SK-N-SH (cell line): ENCODE measurements around the gene LSM14A. TPM values are rescaled to one million over a fixed set of nuclear protein-coding genes. Genes with fewer than 3 reads are reported as not detected.

ENCODE experiments used
- CTCF ChIA-PET: fragments of 300-600, 350-600 bp; formaldehyde crosslinking; extraction: SDS; loops from one replicate; lab custom pipeline; 2021; lab: Yijun Ruan, JAX
- POLR2A ChIA-PET: fragments of 350-600 bp; sonication (Branson Sonifier 250); formaldehyde crosslinking; extraction: SDS; loops from one replicate; lab custom pipeline; 2020; ENCODE audit warnings: antibody characterized with exemption, inconsistent platforms; lab: Yijun Ruan, JAX
- DNase-seq: peaks from one replicate; pipeline ENCODE4 v3.0.0; 2012
- H2AFZ ChIP-seq: fragments of 200-600 bp; sonication (generic); 2 replicates; pipeline ENCODE4 v1.8.1; 2016; ENCODE audit warnings: antibody characterized with exemption, mild to moderate bottlenecking, low read depth
- H3F3A ChIP-seq: fragments of 200-600 bp; sonication (generic); replicated peaks from 2 replicates; pipeline ENCODE3; 2016; ENCODE audit warnings: antibody characterized with exemption, mild to moderate bottlenecking; ENCODE audit not compliant: insufficient read depth
- H3K27ac ChIP-seq, 2 experiments: fragments of 200-500 bp in 1 of 2; fragments of 200-600 bp in 1 of 2; sonication (Bioruptor generic) in 1 of 2; sonication (generic), shearing (Covaris generic) in 1 of 2; 2 replicates each; pipeline versions ENCODE4 v1.5.1 to v1.6.1; 2014 to 2016; ENCODE audit warnings: low read depth in 2 of 2, inconsistent platforms in 1 of 2, low read length in 1 of 2, mild to moderate bottlenecking in 1 of 2, mixed read lengths in 1 of 2
- H3K27me3 ChIP-seq: fragments of 200-600 bp; sonication (generic), shearing (Covaris generic); 2 replicates; pipeline ENCODE4 v1.6.1; 2016; ENCODE audit warnings: mixed run types; ENCODE audit not compliant: insufficient read depth
- H3K36me3 ChIP-seq, 2 experiments: fragments of 200-500 bp in 1 of 2; fragments of 200-600 bp in 1 of 2; sonication (Bioruptor generic) in 1 of 2; sonication (generic) in 1 of 2; replicated peaks in 1 of 2; 2 replicates each; pipeline versions ENCODE3 to v1.5.1; 2014 to 2016; ENCODE audit warnings: low read length in 1 of 2, mild to moderate bottlenecking in 1 of 2; ENCODE audit not compliant: insufficient read depth in 2 of 2, control insufficient read depth in 1 of 2
- H3K4me1 ChIP-seq, 2 experiments: fragments of 200-500 bp in 1 of 2; fragments of 200-600 bp in 1 of 2; sonication (Bioruptor generic) in 1 of 2; sonication (generic), shearing (Covaris generic) in 1 of 2; 2 replicates each; pipeline versions ENCODE4 v1.5.1 to v1.6.1; 2014 to 2016; ENCODE audit warnings: low read depth in 1 of 2, low read length in 1 of 2, mixed run types in 1 of 2; ENCODE audit not compliant: insufficient read depth in 2 of 2, control insufficient read depth in 1 of 2
- H3K4me2 ChIP-seq: fragments of 200-600 bp; sonication (generic), shearing (Covaris generic); 2 replicates; pipeline ENCODE4 v1.6.1; 2017; ENCODE audit warnings: mixed run types
- H3K4me3 ChIP-seq, 2 experiments: fragments of 200-500 bp in 1 of 2; fragments of 200-600 bp in 1 of 2; sonication (Bioruptor generic) in 1 of 2; sonication (generic), shearing (Covaris generic) in 1 of 2; 2 replicates each; pipeline versions ENCODE4 v1.5.1 to v1.8.1; 2014 to 2016; ENCODE audit warnings: low read depth in 2 of 2, inconsistent platforms in 1 of 2, low read length in 1 of 2, mild to moderate bottlenecking in 1 of 2, mixed read lengths in 1 of 2, moderate library complexity in 1 of 2
- H3K79me2 ChIP-seq: fragments of 200-600 bp; sonication (generic); 2 replicates; pipeline ENCODE4 v1.8.1; 2017; ENCODE audit warnings: mild to moderate bottlenecking; ENCODE audit not compliant: insufficient read depth
- H3K9ac ChIP-seq: fragments of 200-600 bp; sonication (generic); 2 replicates; pipeline ENCODE4 v1.6.1; 2017; ENCODE audit warnings: mixed run types
- H3K9me2 ChIP-seq: fragments of 200-600 bp; sonication (generic); 2 replicates; pipeline ENCODE4 v1.6.1; 2017; ENCODE audit warnings: mixed run types
- H3K9me3 ChIP-seq: fragments of 200-600 bp; sonication (generic); 2 replicates; pipeline ENCODE4 v1.6.1; 2017; ENCODE audit warnings: mixed run types, mild to moderate bottlenecking, moderate library complexity
- H4K20me1 ChIP-seq: fragments of 200-600 bp; sonication (generic); 2 replicates; pipeline ENCODE4 v1.6.1; 2017; ENCODE audit warnings: mild to moderate bottlenecking, mixed run types; ENCODE audit not compliant: insufficient read depth
- CTCF ChIP-seq: fragments of 200-600 bp; sonication (generic); IDR thresholded peaks from 2 replicates; pipeline ENCODE4 v1.6.1; 2017; ENCODE audit warnings: antibody characterized with exemption, mild to moderate bottlenecking, moderate library complexity
- ELF1 ChIP-seq: IDR thresholded peaks from 2 replicates; pipeline ENCODE4 v1.4.0; 2012
- FOSL2 ChIP-seq: IDR thresholded peaks from 2 replicates; pipeline ENCODE4 v1.4.0; 2012; ENCODE audit warnings: low read depth, mild to moderate bottlenecking, moderate library complexity, borderline replicate concordance
- FOXM1 ChIP-seq: IDR thresholded peaks from 2 replicates; pipeline ENCODE4 v1.4.0; 2012; ENCODE audit warnings: low read depth, mild to moderate bottlenecking
- JUND ChIP-seq: IDR thresholded peaks from 2 replicates; pipeline ENCODE4 v1.4.0; 2012
- MEF2A ChIP-seq: IDR thresholded peaks from 2 replicates; pipeline ENCODE4 v1.4.0; 2012; ENCODE audit warnings: low read depth, borderline replicate concordance
- NRF1 ChIP-seq: IDR thresholded peaks from 2 replicates; pipeline ENCODE4 v1.6.1; 2012; ENCODE audit warnings: low read depth, mild to moderate bottlenecking, low read length
- RAD21 ChIP-seq: IDR thresholded peaks from 2 replicates; pipeline ENCODE4 v1.6.1; 2012; ENCODE audit warnings: mild to moderate bottlenecking, low read length
- RCOR1 ChIP-seq: fragments of 150-350 bp; IDR thresholded peaks from 2 replicates; pipeline ENCODE4 v1.6.1; 2017; ENCODE audit warnings: antibody characterized with exemption, low read length
- RFX5 ChIP-seq: IDR thresholded peaks from 2 replicates; pipeline ENCODE4 v1.6.1; 2012; ENCODE audit warnings: mild to moderate bottlenecking, improper control_type of control experiment, low read length
- SMC3 ChIP-seq: IDR thresholded peaks from 2 replicates; pipeline ENCODE4 v1.6.1; 2012; ENCODE audit warnings: low read depth, low read length, improper control_type of control experiment
- TEAD4 ChIP-seq: IDR thresholded peaks from 2 replicates; pipeline ENCODE4 v1.4.0; 2012; ENCODE audit warnings: mild to moderate bottlenecking, borderline replicate concordance; ENCODE audit not compliant: insufficient read depth
- USF2 ChIP-seq: fragments of 150-350 bp; IDR thresholded peaks from 2 replicates; pipeline ENCODE4 v1.6.1; 2017; ENCODE audit warnings: antibody characterized with exemption, low read length, low read depth, borderline replicate concordance
- YY1 ChIP-seq: IDR thresholded peaks from 2 replicates; pipeline ENCODE4 v1.4.0; 2012; ENCODE audit warnings: low read depth, mild to moderate bottlenecking
- WGBS: methylation state at CpG from one replicate; pipeline ENCODE4 v1.1.6; 2017; ENCODE audit warnings: low lambda C conversion rate; 5-methylcytosine and 5-hydroxymethylcytosine counted together
- polyA plus RNA-seq, 3 experiments: library from polyadenylated mRNA; depleted of rRNA; stranded (reverse); fragments of >200 nt; gene quantifications; 2 replicates each; pipeline ENCODE4 v1.2.3, GENCODE V29; 2012
- TF ChIP-seq, protein P1 (sequence below): IDR thresholded peaks from 2 replicates; pipeline ENCODE4 v1.4.0; 2012; ENCODE audit warnings: low read depth, borderline replicate concordance

The LSM14A gene
- polyA plus RNA-seq, 1 of the 3 experiments (the other 2 are of a cell fraction) = 87.7 TPM

- H3K9ac ChIP-seq = no peak overlapping the region
- H3K9me3 ChIP-seq = no peaks in the 10 kb centered on the region
- H3K4me3 ChIP-seq = no peak overlapping the region
- 87% methylated on average over 13 of the region's 13 CpGs for WGBS
- TF ChIP-seq RAD21 = no peak
- TF ChIP-seq FOSL2 = no peak
- TF ChIP-seq, protein P1, sequence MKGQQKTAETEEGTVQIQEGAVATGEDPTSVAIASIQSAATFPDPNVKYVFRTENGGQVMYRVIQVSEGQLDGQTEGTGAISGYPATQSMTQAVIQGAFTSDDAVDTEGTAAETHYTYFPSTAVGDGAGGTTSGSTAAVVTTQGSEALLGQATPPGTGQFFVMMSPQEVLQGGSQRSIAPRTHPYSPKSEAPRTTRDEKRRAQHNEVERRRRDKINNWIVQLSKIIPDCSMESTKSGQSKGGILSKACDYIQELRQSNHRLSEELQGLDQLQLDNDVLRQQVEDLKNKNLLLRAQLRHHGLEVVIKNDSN = no peak
- TF ChIP-seq CTCF = no peak
- TF ChIP-seq, all 33 proteins: peak for 0
- H3K79me2 ChIP-seq = no peaks in the 10 kb centered on the region
- peaks cover 0 to 9% of the 10 kb centered on the region in 2 experiments; a peak in 3 of 4 replicates for H3K4me1 ChIP-seq
- H3K4me2 ChIP-seq = no peak overlapping the region
- H4K20me1 ChIP-seq = no peaks in the 10 kb centered on the region
- H2AFZ ChIP-seq = no peak overlapping the region
- POLR2A ChIA-PET = no interaction called here
- CTCF ChIA-PET = no interaction called here
- H3K36me3 ChIP-seq = no peaks in the 10 kb centered on the region
- H3F3A ChIP-seq = no peaks in the 10 kb centered on the region
- H3K27ac ChIP-seq = no peak overlapping the region
- H3K27me3 ChIP-seq = no peaks in the 10 kb centered on the region
- H3K9me2 ChIP-seq = no peaks in the 10 kb centered on the region
- no peak for DNase-seq
Observed at GRCh38 chr19:34244611-34245299, 72.5 kb downstream of the LSM14A start.

DNA sequence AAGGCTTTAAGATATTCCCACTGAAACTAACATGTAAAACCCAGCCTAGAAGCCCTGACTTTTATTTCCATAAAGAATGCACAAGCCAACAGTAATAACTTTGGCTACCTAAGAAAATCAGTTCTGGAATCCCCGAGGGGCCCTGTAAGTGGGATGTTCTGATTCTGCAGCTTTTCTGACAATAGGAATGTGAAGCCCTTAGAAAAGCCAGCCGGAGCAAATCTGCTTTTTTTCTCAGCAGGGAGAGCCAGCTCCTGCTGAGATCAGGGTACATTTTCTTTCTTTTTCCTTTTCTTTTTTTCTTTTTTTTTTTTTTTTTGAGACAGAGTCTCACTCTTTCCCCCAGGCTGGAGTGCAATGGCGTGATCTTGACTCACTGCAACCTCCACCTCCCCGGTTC lies 74.0 kb downstream of the LSM14A start:
- ChIA-PET CTCF (no interaction called here), POLR2A (no interaction called here)
- no peak overlapping the region for H3K9ac ChIP-seq

More for the DNA sequence above, 74.0 kb downstream of the LSM14A start:
- Histone ChIP-seq H3K4me3 (no peak overlapping the region), H3K9me3 (no peaks in the 10 kb centered on the region), H2AFZ (no peak overlapping the region), H3K36me3 (no peaks in the 10 kb centered on the region), H4K20me1 (no peaks in the 10 kb centered on the region), H3F3A (no peaks in the 10 kb centered on the region), H3K4me2 (no peak overlapping the region), H3K27me3 (no peaks in the 10 kb centered on the region), H3K27ac (no peak overlapping the region), H3K4me1 (peaks cover 0 to 9% of the 10 kb centered on the region in 2 experiments; a peak in 3 of 4 replicates), H3K9me2 (no peaks in the 10 kb centered on the region), H3K79me2 (no peaks in the 10 kb centered on the region)
- DNase-seq = no peak
- 80% methylated on average over 4 of the region's 4 CpGs for WGBS
- TF ChIP-seq SMC3 = no peak
- no peak for TF ChIP-seq USF2
- no peak for TF ChIP-seq NRF1
- no peak for TF ChIP-seq RFX5
- no peak for TF ChIP-seq YY1
- no peak for TF ChIP-seq CTCF
- no peak for TF ChIP-seq RCOR1
- no peak for TF ChIP-seq JUND
- no peak for TF ChIP-seq FOSL2
- TF ChIP-seq, protein P1 = no peak
- TF ChIP-seq ELF1 = no peak
- TF ChIP-seq MEF2A = no peak
- TF ChIP-seq TEAD4 = no peak
- TF ChIP-seq FOXM1 = no peak
